Measurements from ENCODE around the gene CYB561D1.

DNA sequence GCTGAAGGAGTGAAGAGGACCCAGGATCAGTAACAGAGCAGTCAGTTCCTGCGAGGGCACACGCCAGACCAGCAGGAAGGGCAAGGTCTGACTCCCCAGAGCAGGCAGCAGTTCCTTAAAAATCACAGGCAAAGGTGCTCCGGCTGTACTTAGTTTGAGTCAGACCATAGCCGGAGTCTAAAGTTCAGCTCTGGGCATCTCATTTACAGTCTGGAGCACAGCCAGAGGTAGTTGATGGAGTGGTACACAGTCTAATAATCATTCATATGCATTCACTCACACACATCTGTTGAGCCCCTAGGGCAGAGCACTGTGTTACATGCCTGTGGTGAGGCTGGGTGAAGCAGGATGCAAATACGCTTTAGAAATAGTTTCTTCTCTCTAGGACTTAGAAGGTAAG lies 23.0 kb downstream of the CYB561D1 start:
- TF ChIP-seq POLR2A (IDR thresholded peaks at IDR 0.05; ENCODE audit: low read depth, low read length), result no peak
- TF ChIP-seq TAF1 (IDR thresholded peaks at IDR 0.05; ENCODE audit: borderline replicate concordance, low read depth, low read length), result no peak

Measured in GM12892 (cell line).